Osteoblast (primary cell): ENCODE results near the gene ADAM19. TPM values are rescaled to one million over a fixed set of nuclear protein-coding genes. Genes with fewer than 3 reads are reported as not detected.

Experiments used
- DNase-seq: peaks from one replicate; pipeline ENCODE4 v3.0.0; 2011; ENCODE audit warnings: low spot score, mixed read lengths; ENCODE audit not compliant: insufficient read length; ENCODE audit errors: missing footprints
- H2AFZ ChIP-seq: 2 replicates; pipeline ENCODE4 v1.6.0; 2011; ENCODE audit warnings: mild to moderate bottlenecking, low read length
- H3K27ac ChIP-seq: 2 replicates; pipeline ENCODE4 v1.5.1; 2011; ENCODE audit warnings: mild to moderate bottlenecking, low read depth, low read length, moderate library complexity
- H3K27me3 ChIP-seq: 2 replicates; pipeline ENCODE4 v1.6.0; 2012; ENCODE audit warnings: mild to moderate bottlenecking, control low read depth, inconsistent platforms, low read length, moderate library complexity; ENCODE audit not compliant: insufficient read depth
- H3K36me3 ChIP-seq: 2 replicates; pipeline ENCODE4 v1.5.1; 2011; ENCODE audit warnings: mild to moderate bottlenecking, low read length, control low read depth, moderate library complexity; ENCODE audit not compliant: insufficient read depth
- H3K4me1 ChIP-seq: 2 replicates; pipeline ENCODE4 v1.5.1; 2011; ENCODE audit warnings: mild to moderate bottlenecking, low read length, control low read depth, moderate library complexity; ENCODE audit not compliant: insufficient read depth
- H3K4me2 ChIP-seq: 2 replicates; pipeline ENCODE4 v1.6.0; 2011; ENCODE audit warnings: mild to moderate bottlenecking, low read length; ENCODE audit not compliant: insufficient read depth
- H3K4me3 ChIP-seq: fragments of 200-600 bp; sonication (generic); 3 replicates; pipeline ENCODE4 v1.5.1; 2012; ENCODE audit warnings: mild to moderate bottlenecking, low read length, inconsistent platforms; ENCODE audit not compliant: insufficient read depth
- H3K79me2 ChIP-seq: 2 replicates; pipeline ENCODE4 v1.6.0; 2012; ENCODE audit warnings: mild to moderate bottlenecking, low read length, control low read depth, inconsistent platforms; ENCODE audit not compliant: insufficient read depth
- H3K9me3 ChIP-seq: 2 replicates; pipeline ENCODE4 v1.5.1; 2011; ENCODE audit warnings: low read depth, low read length, control low read depth
- H4K20me1 ChIP-seq: 2 replicates; pipeline ENCODE4 v1.6.0; 2012; ENCODE audit warnings: mild to moderate bottlenecking, low read length, control low read depth; ENCODE audit not compliant: insufficient read depth
- total RNA-seq: library from RNA; depleted of rRNA; stranded (reverse); fragments of >200 nt; gene quantifications from 2 replicates; pipeline ENCODE4 v1.2.3, GENCODE V29; 2012
- TF ChIP-seq, protein P1 (sequence below): IDR thresholded peaks from 2 replicates; pipeline ENCODE4 v1.5.1; 2011; ENCODE audit warnings: mild to moderate bottlenecking, low read depth, low read length, moderate library complexity; ENCODE audit errors: extremely low read depth

Gene ADAM19
- total RNA-seq, 1 donor = 14.5 TPM

DNA sequence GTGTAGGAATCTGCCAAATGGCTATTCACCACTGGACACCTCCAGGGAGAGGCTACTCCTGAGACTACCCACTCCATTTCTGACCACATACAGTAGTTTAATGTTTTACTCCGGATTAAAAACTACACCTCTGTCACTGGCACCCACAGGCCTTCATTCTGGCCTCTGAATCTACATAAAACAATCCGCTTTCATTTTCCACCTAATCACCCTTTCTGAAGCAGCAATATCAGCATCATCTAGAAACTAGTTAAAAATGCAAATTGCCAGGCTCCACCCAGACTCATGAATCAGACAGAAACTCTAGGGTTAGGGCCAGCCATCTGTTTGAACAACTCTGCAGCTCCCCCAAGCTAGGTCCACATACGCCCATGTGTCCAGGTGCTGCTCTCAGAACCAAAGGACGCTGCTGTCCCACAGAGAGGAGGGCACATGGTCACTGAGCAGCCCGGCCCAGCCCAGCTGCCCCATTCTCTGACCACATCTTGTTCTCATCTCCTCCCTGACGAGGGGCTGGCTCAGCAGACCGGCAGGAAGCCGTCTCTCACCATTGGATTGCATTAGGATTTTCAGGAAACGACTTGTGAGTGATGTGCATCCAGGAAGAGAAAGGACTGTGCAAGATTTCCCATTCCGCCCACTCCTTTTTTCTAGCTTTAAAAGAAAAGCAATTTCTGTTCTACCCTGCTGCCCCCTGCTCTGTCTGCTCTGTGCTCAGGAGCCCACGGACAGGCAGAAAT is 34.7 kb downstream of the ADAM19 start:
- Histone ChIP-seq H2AFZ (peak overlapping the region; percentile 73), H4K20me1 (no peaks in the 10 kb centered on the region), H3K4me3 (peak overlapping the region; percentile 24), H3K4me1 (peaks cover 26% of the 10 kb centered on the region), H3K27me3 (no peaks in the 10 kb centered on the region), H3K27ac (peak overlapping the region; percentile 62), H3K9me3 (no peaks in the 10 kb centered on the region), H3K79me2 (peaks cover 67% of the 10 kb centered on the region), H3K4me2 (peak overlapping the region; percentile 71), H3K36me3 (peaks cover 12% of the 10 kb centered on the region)
- TF ChIP-seq, protein P1, sequence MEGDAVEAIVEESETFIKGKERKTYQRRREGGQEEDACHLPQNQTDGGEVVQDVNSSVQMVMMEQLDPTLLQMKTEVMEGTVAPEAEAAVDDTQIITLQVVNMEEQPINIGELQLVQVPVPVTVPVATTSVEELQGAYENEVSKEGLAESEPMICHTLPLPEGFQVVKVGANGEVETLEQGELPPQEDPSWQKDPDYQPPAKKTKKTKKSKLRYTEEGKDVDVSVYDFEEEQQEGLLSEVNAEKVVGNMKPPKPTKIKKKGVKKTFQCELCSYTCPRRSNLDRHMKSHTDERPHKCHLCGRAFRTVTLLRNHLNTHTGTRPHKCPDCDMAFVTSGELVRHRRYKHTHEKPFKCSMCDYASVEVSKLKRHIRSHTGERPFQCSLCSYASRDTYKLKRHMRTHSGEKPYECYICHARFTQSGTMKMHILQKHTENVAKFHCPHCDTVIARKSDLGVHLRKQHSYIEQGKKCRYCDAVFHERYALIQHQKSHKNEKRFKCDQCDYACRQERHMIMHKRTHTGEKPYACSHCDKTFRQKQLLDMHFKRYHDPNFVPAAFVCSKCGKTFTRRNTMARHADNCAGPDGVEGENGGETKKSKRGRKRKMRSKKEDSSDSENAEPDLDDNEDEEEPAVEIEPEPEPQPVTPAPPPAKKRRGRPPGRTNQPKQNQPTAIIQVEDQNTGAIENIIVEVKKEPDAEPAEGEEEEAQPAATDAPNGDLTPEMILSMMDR = no peak
- peak; percentile 86 for DNase-seq

GRCh38 chr5:157540124-157540523 is 35.5 kb downstream of the ADAM19 start:
- no peaks in the 10 kb centered on the region for H3K27me3 ChIP-seq
- DNase-seq = no peak
- no peak overlapping the region for H3K4me3 ChIP-seq
- H3K79me2 ChIP-seq = peaks cover 59% of the 10 kb centered on the region
- TF ChIP-seq, protein P1 = no peak
- peak overlapping the region; percentile 62 for H3K27ac ChIP-seq
- no peak overlapping the region for H2AFZ ChIP-seq
- no peaks in the 10 kb centered on the region for H3K9me3 ChIP-seq
- peaks cover 31% of the 10 kb centered on the region for H3K4me1 ChIP-seq
- H3K4me2 ChIP-seq = no peak overlapping the region
- peaks cover 12% of the 10 kb centered on the region for H3K36me3 ChIP-seq
- H4K20me1 ChIP-seq = no peaks in the 10 kb centered on the region

GRCh38 chr5:157539503-157540022 is 36.0 kb downstream of the ADAM19 start:
- H2AFZ ChIP-seq = no peak overlapping the region
- peaks cover 37% of the 10 kb centered on the region for H3K4me1 ChIP-seq
- H3K27ac ChIP-seq = no peak overlapping the region
- H4K20me1 ChIP-seq = no peaks in the 10 kb centered on the region
- TF ChIP-seq, protein P1 = no peak
- peaks cover 54% of the 10 kb centered on the region for H3K79me2 ChIP-seq
- H3K9me3 ChIP-seq = no peaks in the 10 kb centered on the region
- no peak for DNase-seq
- H3K4me3 ChIP-seq = no peak overlapping the region
- H3K36me3 ChIP-seq = peaks cover 12% of the 10 kb centered on the region
- no peak overlapping the region for H3K4me2 ChIP-seq
- no peaks in the 10 kb centered on the region for H3K27me3 ChIP-seq

GRCh38 chr5:157538311-157538710 is 37.3 kb downstream of the ADAM19 start:
- Histone ChIP-seq H3K4me3 (no peak overlapping the region), H3K27ac (no peak overlapping the region), H3K4me1 (peaks cover 33% of the 10 kb centered on the region), H2AFZ (no peak overlapping the region), H3K36me3 (peaks cover 12% of the 10 kb centered on the region), H4K20me1 (no peaks in the 10 kb centered on the region), H3K79me2 (peaks cover 41% of the 10 kb centered on the region), H3K9me3 (no peaks in the 10 kb centered on the region), H3K4me2 (no peak overlapping the region), H3K27me3 (no peaks in the 10 kb centered on the region)
- DNase-seq = no peak
- TF ChIP-seq, protein P1 = no peak
